Thyroid gland (tissue), 4 donors: ENCODE results near the gene CRAT. TPM values are rescaled to one million over a fixed set of nuclear protein-coding genes. Genes with fewer than 3 reads are reported as not detected.
A peak's percentile ranks its signal among the peaks of the same experiment; 100 is the strongest.

Experiments used
- DNase-seq, 2 donors: peaks; one replicate each; pipeline ENCODE4 v3.0.0-alpha.2; 2019
- H3K27ac ChIP-seq, 3 donors: fragments of 200-600 bp; sonication (generic); 1 replicate in 2 of 3; 2 replicates in 1 of 3; pipeline ENCODE4 v1.5.1; 2016 to 2019; ENCODE audit warnings: mild to moderate bottlenecking in 1 of 3, moderate library complexity in 1 of 3
- H3K27me3 ChIP-seq: fragments of 200-600 bp; sonication (generic); one replicate; pipeline ENCODE4 v1.5.1; 2019
- H3K36me3 ChIP-seq, 2 donors: fragments of 200-600 bp; sonication (generic); one replicate each; pipeline ENCODE4 v1.5.1; 2016 to 2019
- H3K4me1 ChIP-seq, 2 donors: fragments of 200-600 bp; sonication (generic); one replicate each; pipeline ENCODE4 v1.5.1; 2017 to 2019
- H3K4me3 ChIP-seq, 3 donors: fragments of 200-600 bp; sonication (generic); replicated peaks in 1 of 3; 1 replicate in 2 of 3; 2 replicates in 1 of 3; pipeline ENCODE4 v1.5.1; 2016; ENCODE audit warnings: mild to moderate bottlenecking in 1 of 3
- H3K9me3 ChIP-seq: fragments of 200-600 bp; sonication (generic); one replicate; pipeline ENCODE4 v1.5.1; 2017
- POLR2A ChIP-seq, 2 donors: fragments of 450-650 bp; IDR thresholded peaks; one replicate each; pipeline ENCODE4 v1.6.1; 2017; ENCODE audit warnings: antibody characterized with exemption in 2 of 2, mild to moderate bottlenecking in 2 of 2, moderate library complexity in 1 of 2
- WGBS, 2 donors: methylation state at CpG; one replicate each; pipeline ENCODE4 v1.1.5; 2017; 5-methylcytosine and 5-hydroxymethylcytosine counted together
- intact Hi-C: fragments of 100-400 bp; cut with DNase I; formaldehyde crosslinking; loops from one replicate; pipeline ENCODE4 v1.15.1; 2023
- total RNA-seq, 4 donors: library from RNA; depleted of rRNA; stranded (reverse); fragments of >200 nt; gene quantifications; one replicate each; pipeline ENCODE4 v1.2.3, GENCODE V29; 2016
- TF ChIP-seq, protein P1 (sequence below), 6 experiments: fragments of 200-600 bp in 3 of 6; fragments of 450-650 bp in 3 of 6; sonication (generic) in 3 of 6; IDR thresholded peaks; one replicate each; pipeline ENCODE4 v1.5.1; 2016 to 2019; ENCODE audit warnings: antibody characterized with exemption in 6 of 6, mild to moderate bottlenecking in 2 of 6, inconsistent platforms in 1 of 6, moderate library complexity in 1 of 6

CRAT gene
- total RNA-seq, 4 donors from 2014 or later = 44.0 to 59.0 (median 54.1) TPM

DNA sequence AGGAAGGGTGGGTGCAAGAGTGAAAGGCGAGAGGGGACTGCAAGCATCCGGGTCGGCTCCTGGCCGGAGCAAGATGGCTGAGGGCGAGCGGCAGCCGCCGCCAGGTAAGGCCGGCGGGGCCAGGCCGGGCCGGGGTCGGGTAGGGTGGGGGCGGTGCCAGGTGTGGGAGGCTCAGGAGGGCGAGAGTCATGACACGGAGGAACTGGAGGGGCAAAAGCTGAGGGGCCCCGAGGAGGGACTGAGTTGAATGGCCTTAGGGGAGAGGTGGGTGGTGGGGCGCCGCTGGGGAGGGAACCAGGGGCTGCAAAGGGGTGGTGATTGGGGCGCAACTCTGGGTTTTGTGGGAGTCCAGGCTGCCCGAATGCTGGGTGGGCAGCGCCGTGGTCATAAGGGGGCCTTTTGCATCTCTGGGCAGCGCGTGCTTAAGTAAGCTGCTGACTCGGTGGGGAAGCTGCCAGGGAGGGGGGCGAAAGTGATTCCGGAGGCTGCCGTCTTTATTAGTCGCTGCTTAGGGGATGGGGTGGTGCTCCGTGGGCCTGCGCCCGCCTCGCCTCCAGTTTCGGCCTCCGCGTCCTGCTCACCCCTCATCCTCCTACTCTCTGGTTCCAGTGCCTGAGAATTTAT is 1.0 kb upstream of the CRAT start:
- 1 to 2% methylated on average over 32 to 36 of the region's 37 CpGs for WGBS, 2 donors
- Histone ChIP-seq H3K36me3 (peaks cover 0 to 6% of the 10 kb centered on the region in 2 donors), H3K4me1 (peaks cover 22 to 24% of the 10 kb centered on the region in 2 donors), H3K27ac (peak overlapping the region; percentile 90 to 97 (median 95)), H3K27me3 (no peaks in the 10 kb centered on the region), H3K9me3 (no peaks in the 10 kb centered on the region), H3K4me3 (peak overlapping the region; percentile 73 to 97 (median 96))
- intact Hi-C loops = no loop called here
- no peak for TF ChIP-seq POLR2A (IDR thresholded peaks at IDR 0.05)
- peak; percentile 41 to 51 for DNase-seq

DNA sequence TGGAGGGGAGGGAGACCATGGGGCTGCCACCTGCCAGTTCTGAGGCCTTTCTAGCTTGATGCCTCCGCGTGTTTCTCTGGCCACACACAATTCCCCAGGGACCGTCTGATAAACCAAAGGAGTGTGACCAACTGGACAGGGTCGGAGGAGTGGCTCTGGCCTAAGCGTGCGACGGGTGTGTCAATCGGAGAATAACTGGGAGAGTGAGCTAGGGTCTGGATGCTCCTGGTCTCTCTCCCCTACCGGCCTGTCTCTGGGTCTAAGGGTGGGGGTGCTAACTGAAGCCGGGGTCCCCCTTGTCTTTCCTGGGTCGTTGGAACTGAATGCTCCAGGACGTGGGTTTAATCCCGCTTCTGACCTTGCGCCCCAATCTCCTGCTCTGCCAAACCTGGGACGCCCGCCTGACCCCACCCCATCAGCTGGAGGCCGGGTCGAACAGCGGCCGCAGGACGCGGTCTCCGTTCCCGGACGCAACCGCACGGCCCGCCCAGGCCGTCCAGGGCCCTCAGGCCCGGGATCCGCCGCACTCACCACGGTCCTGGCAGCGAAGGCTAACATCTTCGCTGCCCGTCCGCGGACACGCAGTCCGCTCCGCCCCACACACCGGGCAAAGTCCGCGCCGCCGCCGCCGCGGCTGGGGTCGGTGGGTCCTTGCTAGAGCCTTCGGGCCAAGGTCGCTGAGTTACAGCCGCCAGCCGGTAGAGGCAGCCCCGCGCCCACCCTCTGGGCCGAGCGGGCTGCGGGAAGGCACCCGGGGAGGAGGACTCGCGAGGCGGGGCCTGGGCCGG is 447 bp downstream of the CRAT start:
- 6 to 11% methylated on average over 12 to 13 of the region's 64 CpGs for WGBS, 2 donors
- peaks cover 0 to 6% of the 10 kb centered on the region in 2 donors for H3K36me3 ChIP-seq
- peak overlapping the region; percentile 52 to 73 (median 56) for H3K4me3 ChIP-seq
- peaks cover 22 to 24% of the 10 kb centered on the region in 2 donors for H3K4me1 ChIP-seq
- H3K27me3 ChIP-seq = no peaks in the 10 kb centered on the region
- intact Hi-C loops = no loop called here
- DNase-seq = peak; percentile 32 to 43
- no peak for TF ChIP-seq POLR2A (IDR thresholded peaks at IDR 0.05)
- TF ChIP-seq, protein P1, sequence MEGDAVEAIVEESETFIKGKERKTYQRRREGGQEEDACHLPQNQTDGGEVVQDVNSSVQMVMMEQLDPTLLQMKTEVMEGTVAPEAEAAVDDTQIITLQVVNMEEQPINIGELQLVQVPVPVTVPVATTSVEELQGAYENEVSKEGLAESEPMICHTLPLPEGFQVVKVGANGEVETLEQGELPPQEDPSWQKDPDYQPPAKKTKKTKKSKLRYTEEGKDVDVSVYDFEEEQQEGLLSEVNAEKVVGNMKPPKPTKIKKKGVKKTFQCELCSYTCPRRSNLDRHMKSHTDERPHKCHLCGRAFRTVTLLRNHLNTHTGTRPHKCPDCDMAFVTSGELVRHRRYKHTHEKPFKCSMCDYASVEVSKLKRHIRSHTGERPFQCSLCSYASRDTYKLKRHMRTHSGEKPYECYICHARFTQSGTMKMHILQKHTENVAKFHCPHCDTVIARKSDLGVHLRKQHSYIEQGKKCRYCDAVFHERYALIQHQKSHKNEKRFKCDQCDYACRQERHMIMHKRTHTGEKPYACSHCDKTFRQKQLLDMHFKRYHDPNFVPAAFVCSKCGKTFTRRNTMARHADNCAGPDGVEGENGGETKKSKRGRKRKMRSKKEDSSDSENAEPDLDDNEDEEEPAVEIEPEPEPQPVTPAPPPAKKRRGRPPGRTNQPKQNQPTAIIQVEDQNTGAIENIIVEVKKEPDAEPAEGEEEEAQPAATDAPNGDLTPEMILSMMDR (IDR thresholded peaks at IDR 0.05) = no peak
- peak overlapping the region; percentile 32 to 95 (median 49) for H3K27ac ChIP-seq
- H3K9me3 ChIP-seq = no peaks in the 10 kb centered on the region

DNA sequence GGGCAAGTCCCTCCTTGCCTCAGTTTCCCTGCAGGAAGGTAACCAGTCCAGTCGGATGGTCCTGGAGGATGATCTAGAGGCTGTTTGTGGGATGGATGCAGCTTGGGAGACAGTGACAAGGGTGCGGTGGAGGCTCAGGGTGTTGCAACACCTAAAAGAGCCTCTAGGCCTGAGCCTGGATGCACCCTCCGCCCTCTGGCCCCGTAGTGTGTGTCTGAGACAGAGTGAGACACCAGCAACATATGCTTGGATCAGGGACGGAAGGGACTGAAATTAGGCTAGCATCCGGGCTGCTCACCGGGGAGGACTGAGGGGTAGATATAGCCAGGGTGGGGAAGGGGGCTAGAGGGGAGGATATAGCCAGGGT is 1.1 kb downstream of the CRAT start:
- 71 to 87% methylated on average over 7 of the region's 7 CpGs for WGBS, 2 donors
- peak overlapping the region in 1 of 3 donors; percentile 32 for H3K27ac ChIP-seq

DNA sequence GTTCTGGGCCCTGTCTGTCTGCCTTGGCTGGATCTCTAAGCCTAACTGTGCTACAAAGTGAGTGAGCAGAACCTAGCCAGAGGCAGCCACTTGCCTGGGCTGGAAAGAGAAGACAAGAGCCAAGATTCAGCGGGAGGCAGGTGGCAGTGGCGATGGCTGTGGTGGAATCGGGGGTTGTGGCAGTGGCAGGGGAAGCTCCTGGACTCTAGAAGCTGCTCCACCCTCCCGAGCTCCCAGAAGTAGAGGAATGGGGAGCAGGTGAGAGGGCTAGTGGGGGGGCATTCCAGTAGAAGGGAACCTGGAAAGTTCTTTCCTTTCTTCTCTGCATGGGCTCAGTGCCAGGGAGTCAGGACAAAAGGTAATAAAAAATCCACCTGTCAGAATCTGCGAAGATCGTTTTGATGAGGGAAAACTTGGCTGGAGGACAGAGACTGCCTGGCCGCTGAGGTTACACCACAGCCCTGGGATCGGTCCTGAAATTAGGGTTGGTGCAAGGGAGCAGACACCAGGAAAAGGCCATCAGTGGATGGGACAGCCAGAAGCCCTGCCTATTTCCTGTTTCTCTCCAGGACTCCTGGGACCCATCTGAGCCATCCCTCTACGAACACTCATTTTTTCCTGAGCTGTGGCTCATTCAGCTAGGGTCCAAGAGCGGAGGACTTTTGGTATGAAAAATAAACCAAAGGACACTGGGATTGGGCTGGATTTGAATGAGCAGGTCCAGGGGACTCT is 1.6 kb downstream of the CRAT start:
- H3K4me3 ChIP-seq = peak overlapping the region in 1 of 3 donors; percentile 73

More for the DNA sequence above, 1.1 kb downstream of the CRAT start:
- no peaks in the 10 kb centered on the region for H3K27me3 ChIP-seq
- peaks cover 0 to 6% of the 10 kb centered on the region in 2 donors for H3K36me3 ChIP-seq
- TF ChIP-seq, protein P1 (IDR thresholded peaks at IDR 0.05) = no peak
- no peak for TF ChIP-seq POLR2A (IDR thresholded peaks at IDR 0.05)
- H3K9me3 ChIP-seq = no peaks in the 10 kb centered on the region
- peaks cover 22 to 24% of the 10 kb centered on the region in 2 donors for H3K4me1 ChIP-seq
- DNase-seq = peak in 1 of 2 donors; percentile 15
- intact Hi-C loops = no loop called here
- H3K4me3 ChIP-seq = peak overlapping the region in 1 of 3 donors; percentile 73

More for the DNA sequence above, 1.6 kb downstream of the CRAT start:
- Histone ChIP-seq H3K36me3 (peaks cover 0 to 6% of the 10 kb centered on the region in 2 donors), H3K27me3 (no peaks in the 10 kb centered on the region), H3K27ac (peak overlapping the region in 1 of 3 donors; percentile 32), H3K9me3 (no peaks in the 10 kb centered on the region), H3K4me1 (peaks cover 22 to 24% of the 10 kb centered on the region in 2 donors)
- TF ChIP-seq, protein P1 (IDR thresholded peaks at IDR 0.05) = no peak
- no peak for TF ChIP-seq POLR2A (IDR thresholded peaks at IDR 0.05)
- intact Hi-C loops = no loop called here
- peak; percentile 13 to 17 for DNase-seq
- 60 to 67% methylated on average over 10 of the region's 10 CpGs for WGBS, 2 donors
